OCI-LY1 (cell line): ENCODE results near the gene ZNF195.

Experiments used
- H2AFZ ChIP-seq: fragments of 200-600 bp; sonication (generic), shearing (Covaris generic); 2 replicates; pipeline ENCODE4 v1.6.0; 2014; ENCODE audit warnings: antibody characterized with exemption, mild to moderate bottlenecking, low read length
- H3F3A ChIP-seq: fragments of 200-600 bp; sonication (generic), shearing (Covaris generic); 2 replicates; pipeline ENCODE4 v1.6.0; 2014; ENCODE audit warnings: mild to moderate bottlenecking, antibody characterized with exemption, low read length, moderate library complexity; ENCODE audit not compliant: insufficient read depth
- H3K27ac ChIP-seq: fragments of 200-600 bp; sonication (generic); 2 replicates; pipeline ENCODE4 v1.5.1; 2014; ENCODE audit warnings: low read length, mixed run types, mild to moderate bottlenecking, low read depth; ENCODE audit not compliant: poor library complexity, severe bottlenecking
- H3K27me3 ChIP-seq: fragments of 200-600 bp; sonication (generic); 2 replicates; pipeline ENCODE4 v1.6.0; 2014; ENCODE audit warnings: antibody characterized with exemption, mild to moderate bottlenecking, low read length, moderate library complexity; ENCODE audit not compliant: insufficient read depth
- H3K36me3 ChIP-seq: fragments of 200-600 bp; sonication (generic); 2 replicates; pipeline ENCODE4 v1.6.1; 2014; ENCODE audit warnings: mild to moderate bottlenecking, antibody characterized with exemption, low read length, moderate library complexity, mixed read lengths; ENCODE audit not compliant: insufficient read depth
- H3K4me1 ChIP-seq: fragments of 200-600 bp; sonication (generic); 2 replicates; pipeline ENCODE4 v1.5.1; 2014; ENCODE audit warnings: mild to moderate bottlenecking, low read length, moderate library complexity; ENCODE audit not compliant: insufficient read depth, severe bottlenecking
- H3K4me2 ChIP-seq: fragments of 200-600 bp; sonication (generic), shearing (Covaris generic); 2 replicates; pipeline ENCODE4 v1.6.1; 2014; ENCODE audit warnings: low read length
- H3K4me3 ChIP-seq: fragments of 200-600 bp; sonication (generic); 2 replicates; pipeline ENCODE4 v1.5.1; 2014; ENCODE audit warnings: low read length, low read depth, mild to moderate bottlenecking, mixed read lengths; ENCODE audit not compliant: poor library complexity, severe bottlenecking
- H3K79me2 ChIP-seq: fragments of 200-600 bp; shearing (Covaris generic); 2 replicates; pipeline ENCODE4 v1.6.1; 2016; ENCODE audit warnings: mixed run types, low read length, mixed read lengths; ENCODE audit not compliant: insufficient read depth
- H3K9ac ChIP-seq: fragments of 200-600 bp; sonication (generic), shearing (Covaris generic); 2 replicates; pipeline ENCODE4 v1.6.1; 2014; ENCODE audit warnings: mild to moderate bottlenecking, low read length, mixed read lengths
- H3K9me2 ChIP-seq: fragments of 200-600 bp; sonication (generic), shearing (Covaris generic); 2 replicates; pipeline ENCODE4 v1.6.1; 2014; ENCODE audit warnings: low read depth, mild to moderate bottlenecking, low read length, mixed read lengths
- H3K9me3 ChIP-seq: fragments of 200-600 bp; shearing (Covaris generic); 2 replicates; pipeline ENCODE4 v1.6.1; 2014; ENCODE audit warnings: low read length, mixed read lengths
- H4K20me1 ChIP-seq: fragments of 200-600 bp; sonication (generic), shearing (Covaris generic); 2 replicates; pipeline ENCODE4 v1.6.0; 2016; ENCODE audit warnings: mild to moderate bottlenecking, low read length; ENCODE audit not compliant: insufficient read depth
- EZH2 ChIP-seq: fragments of 200-600 bp; sonication (generic), shearing (Covaris generic); IDR thresholded peaks from 2 replicates; pipeline ENCODE4 v1.8.0; 2017; ENCODE audit warnings: borderline replicate concordance, mixed run types, mild to moderate bottlenecking, antibody characterized with exemption, low read length, moderate library complexity, mixed read lengths
- TF ChIP-seq, protein P1 (sequence below): fragments of 200-600 bp; sonication (generic), shearing (Covaris generic); IDR thresholded peaks from 2 replicates; pipeline ENCODE4 v1.5.1; 2017; ENCODE audit warnings: mild to moderate bottlenecking, antibody characterized with exemption, low read length, moderate library complexity, mixed read lengths

The ZNF195 gene

DNA sequence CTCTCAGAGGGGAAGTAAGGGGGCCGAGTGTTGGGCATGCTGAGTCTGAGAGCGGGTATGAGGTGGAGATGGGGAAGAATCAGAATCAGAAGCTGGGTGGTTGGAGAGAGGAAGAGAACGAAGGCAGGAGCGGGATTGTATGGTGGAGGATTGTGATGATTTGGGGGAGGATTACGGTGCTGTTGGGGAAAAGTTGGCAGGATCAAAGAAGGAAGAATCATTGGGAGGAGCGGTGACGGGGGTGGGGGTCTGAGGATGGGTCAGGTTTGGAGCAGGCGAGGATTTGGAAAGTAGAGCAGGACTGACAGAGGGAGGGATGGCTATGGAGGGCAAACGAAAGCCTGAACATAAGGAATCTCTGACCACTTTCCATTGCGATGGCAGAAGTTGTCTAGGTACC, 22.1 kb downstream of the ZNF195 start:
- no peak for TF ChIP-seq EZH2
- TF ChIP-seq, protein P1, sequence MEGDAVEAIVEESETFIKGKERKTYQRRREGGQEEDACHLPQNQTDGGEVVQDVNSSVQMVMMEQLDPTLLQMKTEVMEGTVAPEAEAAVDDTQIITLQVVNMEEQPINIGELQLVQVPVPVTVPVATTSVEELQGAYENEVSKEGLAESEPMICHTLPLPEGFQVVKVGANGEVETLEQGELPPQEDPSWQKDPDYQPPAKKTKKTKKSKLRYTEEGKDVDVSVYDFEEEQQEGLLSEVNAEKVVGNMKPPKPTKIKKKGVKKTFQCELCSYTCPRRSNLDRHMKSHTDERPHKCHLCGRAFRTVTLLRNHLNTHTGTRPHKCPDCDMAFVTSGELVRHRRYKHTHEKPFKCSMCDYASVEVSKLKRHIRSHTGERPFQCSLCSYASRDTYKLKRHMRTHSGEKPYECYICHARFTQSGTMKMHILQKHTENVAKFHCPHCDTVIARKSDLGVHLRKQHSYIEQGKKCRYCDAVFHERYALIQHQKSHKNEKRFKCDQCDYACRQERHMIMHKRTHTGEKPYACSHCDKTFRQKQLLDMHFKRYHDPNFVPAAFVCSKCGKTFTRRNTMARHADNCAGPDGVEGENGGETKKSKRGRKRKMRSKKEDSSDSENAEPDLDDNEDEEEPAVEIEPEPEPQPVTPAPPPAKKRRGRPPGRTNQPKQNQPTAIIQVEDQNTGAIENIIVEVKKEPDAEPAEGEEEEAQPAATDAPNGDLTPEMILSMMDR: no peak
- Histone ChIP-seq H3K27me3 (no peaks in the 10 kb centered on the region), H3K9me2 (no peaks in the 10 kb centered on the region), H4K20me1 (no peaks in the 10 kb centered on the region), H3K27ac (no peak overlapping the region), H3K4me1 (no peaks in the 10 kb centered on the region), H3K9ac (no peak overlapping the region), H3K79me2 (no peaks in the 10 kb centered on the region), H3K4me3 (no peak overlapping the region), H3K9me3 (peaks cover 43% of the 10 kb centered on the region), H3K4me2 (no peak overlapping the region), H3K36me3 (peaks cover 45% of the 10 kb centered on the region), H2AFZ (no peak overlapping the region), H3F3A (no peaks in the 10 kb centered on the region)

DNA sequence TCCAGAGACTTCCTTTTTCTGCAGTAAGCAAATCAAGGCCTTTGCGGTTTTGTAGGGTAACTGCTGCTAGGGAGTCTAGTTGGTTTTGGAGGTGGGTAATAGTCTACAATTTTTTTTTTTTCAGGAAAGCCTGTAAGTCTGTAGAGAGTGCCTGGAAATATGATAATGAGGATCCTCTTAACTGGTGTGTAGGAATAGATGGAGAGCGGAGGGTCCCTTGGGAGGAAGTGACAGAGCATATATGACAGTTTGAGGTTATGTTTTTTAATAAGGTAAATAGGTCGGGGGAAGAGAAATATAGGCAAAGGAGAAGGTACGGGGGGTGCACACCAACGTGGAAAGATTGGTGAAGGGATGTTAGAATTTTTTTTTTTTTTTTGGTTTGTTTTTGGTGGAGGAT, 25.9 kb downstream of the ZNF195 start:
- Histone ChIP-seq H3K36me3 (peaks cover 7% of the 10 kb centered on the region), H2AFZ (no peak overlapping the region), H3K4me2 (no peak overlapping the region), H3K9me3 (peaks cover 9% of the 10 kb centered on the region; the same call in 1 of the 2 replicates), H3K79me2 (no peaks in the 10 kb centered on the region), H4K20me1 (no peaks in the 10 kb centered on the region), H3F3A (no peaks in the 10 kb centered on the region), H3K4me1 (no peaks in the 10 kb centered on the region), H3K9ac (no peak overlapping the region), H3K27ac (no peak overlapping the region), H3K27me3 (no peaks in the 10 kb centered on the region), H3K9me2 (no peaks in the 10 kb centered on the region), H3K4me3 (no peak overlapping the region)
- TF ChIP-seq, protein P1: no peak

DNA sequence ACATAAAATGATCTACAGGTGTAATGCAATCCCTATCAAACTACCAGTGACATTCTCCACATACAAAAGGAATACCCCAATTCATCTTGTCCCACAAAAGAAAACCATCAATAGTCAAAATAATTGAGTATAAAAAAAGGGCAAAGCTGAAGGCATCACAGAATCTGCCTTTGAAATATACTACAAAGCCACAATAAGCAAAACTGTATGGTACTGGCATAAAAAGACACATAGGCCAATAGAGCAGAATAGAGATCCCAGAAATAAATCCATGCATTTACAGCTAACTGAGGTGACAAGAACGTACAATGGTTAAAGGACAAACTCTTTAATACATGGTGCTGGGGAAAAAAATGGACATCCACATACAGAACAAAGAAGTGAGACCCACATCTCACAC, 31.8 kb downstream of the ZNF195 start:
- no peaks in the 10 kb centered on the region for H3K9me2 ChIP-seq
- TF ChIP-seq, protein P1: no peak
- no peak for TF ChIP-seq EZH2
- H3K27me3 ChIP-seq: no peaks in the 10 kb centered on the region
- H4K20me1 ChIP-seq: no peaks in the 10 kb centered on the region
- no peaks in the 10 kb centered on the region for H3K79me2 ChIP-seq
- H3K9me3 ChIP-seq: peaks cover 5% of the 10 kb centered on the region
- H3F3A ChIP-seq: no peaks in the 10 kb centered on the region
- H3K9ac ChIP-seq: no peak overlapping the region
- no peaks in the 10 kb centered on the region; the same call in 1 of the 2 replicates for H3K36me3 ChIP-seq
- no peak overlapping the region for H3K4me2 ChIP-seq
- no peak overlapping the region for H3K4me3 ChIP-seq
- no peak overlapping the region for H3K27ac ChIP-seq
- H3K4me1 ChIP-seq: no peaks in the 10 kb centered on the region
- H2AFZ ChIP-seq: no peak overlapping the region
